Lower leg skin (tissue), 3 donors: ENCODE results near the gene NSD1.

ENCODE experiments used
- CTCF ChIP-seq, 3 donors: fragments of 450-650 bp; IDR thresholded peaks; one replicate each; pipeline ENCODE4 v1.5.1; 2016; ENCODE audit warnings: antibody characterized with exemption in 3 of 3, mild to moderate bottlenecking in 3 of 3, moderate library complexity in 2 of 3
- POLR2A ChIP-seq, 2 donors: fragments of 450-650 bp; IDR thresholded peaks; one replicate each; pipeline ENCODE4 v1.6.1; 2016 to 2017; ENCODE audit warnings: antibody characterized with exemption in 2 of 2, mild to moderate bottlenecking in 1 of 2, moderate library complexity in 1 of 2

- no peak for TF ChIP-seq CTCF (IDR thresholded peaks at IDR 0.05)
- no peak for TF ChIP-seq POLR2A (IDR thresholded peaks at IDR 0.05)
These were observed 65.2 kb downstream of the NSD1 start for GRCh38 chr5:177198738-177199137.
